SW 1271 (cell line): ENCODE measurements around the gene PLCXD1.

Experiments used
- DNase-seq, 2 experiments: peaks; one replicate each; lab custom pipeline; 2025; lab: John Stamatoyannopoulos, UW

PLCXD1 gene

GRCh38 chrX:334971-335757 is 54.0 kb downstream of the PLCXD1 start:
- no peak for DNase-seq

DNA sequence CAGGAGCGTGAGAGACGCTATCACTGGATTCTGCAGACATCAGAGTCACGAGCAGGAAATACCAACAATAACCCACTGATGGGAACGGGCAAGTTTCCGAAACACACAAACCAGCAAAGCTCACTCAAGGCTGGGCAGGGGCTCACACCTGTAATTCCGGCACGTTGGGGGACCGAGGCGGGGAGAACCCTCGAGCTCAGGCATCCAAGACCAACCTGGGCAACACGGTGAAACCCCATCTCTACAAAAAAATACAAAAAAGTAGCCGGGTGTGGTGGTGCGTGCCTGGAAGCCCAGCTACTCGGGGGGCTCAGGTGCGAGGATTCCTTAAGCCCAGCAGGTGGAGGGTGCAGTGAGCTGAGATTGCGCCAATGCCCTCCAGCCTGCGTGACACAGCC is 54.6 kb downstream of the PLCXD1 start:
- no peak for DNase-seq

GRCh38 chrX:336227-336626 is 55.0 kb downstream of the PLCXD1 start:
- no peak for DNase-seq

DNA sequence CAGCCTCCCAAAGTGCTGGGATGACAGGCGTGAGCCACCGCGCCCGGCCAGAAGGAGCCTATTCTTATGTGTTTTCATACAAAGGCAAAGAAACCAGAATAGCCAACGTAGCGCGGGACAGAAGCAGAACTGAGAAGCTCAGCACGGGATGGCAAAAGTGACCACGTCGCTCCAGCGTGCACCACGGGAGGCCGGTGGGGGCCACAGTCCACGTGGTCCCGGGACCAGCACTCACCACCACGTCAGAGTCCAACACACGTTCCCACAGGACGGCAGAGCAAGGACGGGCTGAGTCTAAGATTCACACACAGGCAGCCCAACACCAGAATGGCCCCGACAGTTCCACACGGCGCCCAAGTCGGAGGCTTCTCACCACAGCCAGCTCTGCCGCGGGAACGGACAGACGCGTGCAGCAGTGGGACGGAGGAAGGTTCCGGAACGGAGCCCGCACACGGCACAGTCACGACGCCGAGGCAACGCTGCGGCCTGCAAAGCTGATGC is 56.2 kb downstream of the PLCXD1 start:
- DNase-seq: no peak

- DNase-seq: no peak
Measured at GRCh38 chrX:338281-338835, 57.2 kb downstream of the PLCXD1 start.

DNA sequence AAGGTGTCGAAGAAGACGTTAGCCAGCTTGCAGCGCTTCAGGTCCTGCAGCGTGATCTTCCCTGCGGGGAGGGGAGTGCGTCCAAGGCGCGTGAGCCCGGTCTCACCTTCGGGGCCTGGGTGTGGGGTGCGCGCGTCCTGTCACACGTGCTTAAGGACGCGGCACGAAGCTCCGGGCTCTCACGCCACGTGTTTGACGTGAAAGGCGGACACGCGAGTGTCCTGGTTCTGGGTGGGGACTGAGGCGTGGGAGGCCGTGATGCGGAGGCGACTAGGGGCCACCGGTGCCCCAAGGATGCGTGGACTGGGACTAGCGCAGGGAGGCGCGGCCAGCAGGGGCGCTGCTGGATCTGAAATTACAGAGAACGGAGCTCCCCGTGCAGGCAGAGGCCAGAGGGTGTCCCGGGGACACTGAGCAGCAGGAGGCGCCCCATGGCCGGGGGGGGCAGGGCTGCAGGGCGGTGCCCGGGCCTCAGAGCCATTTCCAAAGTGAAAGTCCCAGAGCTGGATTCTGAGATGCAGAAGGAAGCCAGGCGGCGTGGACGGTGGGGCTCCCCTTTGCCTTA is 57.7 kb downstream of the PLCXD1 start:
- DNase-seq: no peak

- DNase-seq: no peak
Measured at GRCh38 chrX:340121-340520, 58.9 kb downstream of the PLCXD1 start.

DNA sequence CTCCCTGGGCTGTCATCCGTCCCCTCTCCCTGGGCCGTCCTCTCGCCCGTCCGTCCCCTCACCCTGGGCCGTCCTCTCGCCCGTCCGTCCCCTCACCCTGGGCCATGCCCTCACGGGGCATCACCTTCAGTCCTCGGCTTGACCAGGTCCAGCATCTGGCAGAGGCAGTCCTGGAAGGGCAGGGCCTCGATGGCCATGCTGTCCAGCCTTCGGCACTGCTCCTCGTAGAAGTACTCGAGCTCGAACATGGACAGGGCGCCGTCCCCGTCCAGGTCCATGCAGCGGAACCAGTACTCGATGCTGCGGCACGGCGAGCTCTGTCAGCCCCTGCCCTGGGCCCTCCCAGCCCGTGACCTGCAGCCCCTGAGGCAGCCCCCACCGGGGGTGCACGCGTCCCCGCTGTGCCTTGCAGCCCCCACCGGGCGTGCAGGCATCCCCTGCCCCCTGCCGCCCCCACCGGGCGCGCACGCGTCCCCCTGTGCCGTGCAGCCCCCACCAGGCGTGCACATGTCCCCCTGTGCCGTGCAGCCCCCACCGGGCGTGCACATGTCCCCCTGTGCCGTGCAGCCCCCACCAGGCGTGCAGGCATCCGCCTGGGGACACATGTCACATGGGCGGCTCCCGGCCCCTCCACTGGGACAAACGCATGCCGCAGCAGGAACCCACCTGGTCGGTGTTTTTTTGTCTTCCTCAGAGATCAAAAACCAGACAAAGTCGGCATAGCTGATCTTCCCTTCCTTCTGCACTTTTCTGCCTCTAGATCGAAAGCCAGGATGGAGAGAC is 59.7 kb downstream of the PLCXD1 start:
- no peak for DNase-seq

GRCh38 chrX:341541-342101 is 60.4 kb downstream of the PLCXD1 start:
- no peak for DNase-seq

GRCh38 chrX:344371-344901 is 63.3 kb downstream of the PLCXD1 start:
- no peak for DNase-seq

GRCh38 chrX:345020-345925 is 64.1 kb downstream of the PLCXD1 start:
- no peak for DNase-seq

- no peak for DNase-seq
Measured at GRCh38 chrX:346034-346813, 65.0 kb downstream of the PLCXD1 start.

DNA sequence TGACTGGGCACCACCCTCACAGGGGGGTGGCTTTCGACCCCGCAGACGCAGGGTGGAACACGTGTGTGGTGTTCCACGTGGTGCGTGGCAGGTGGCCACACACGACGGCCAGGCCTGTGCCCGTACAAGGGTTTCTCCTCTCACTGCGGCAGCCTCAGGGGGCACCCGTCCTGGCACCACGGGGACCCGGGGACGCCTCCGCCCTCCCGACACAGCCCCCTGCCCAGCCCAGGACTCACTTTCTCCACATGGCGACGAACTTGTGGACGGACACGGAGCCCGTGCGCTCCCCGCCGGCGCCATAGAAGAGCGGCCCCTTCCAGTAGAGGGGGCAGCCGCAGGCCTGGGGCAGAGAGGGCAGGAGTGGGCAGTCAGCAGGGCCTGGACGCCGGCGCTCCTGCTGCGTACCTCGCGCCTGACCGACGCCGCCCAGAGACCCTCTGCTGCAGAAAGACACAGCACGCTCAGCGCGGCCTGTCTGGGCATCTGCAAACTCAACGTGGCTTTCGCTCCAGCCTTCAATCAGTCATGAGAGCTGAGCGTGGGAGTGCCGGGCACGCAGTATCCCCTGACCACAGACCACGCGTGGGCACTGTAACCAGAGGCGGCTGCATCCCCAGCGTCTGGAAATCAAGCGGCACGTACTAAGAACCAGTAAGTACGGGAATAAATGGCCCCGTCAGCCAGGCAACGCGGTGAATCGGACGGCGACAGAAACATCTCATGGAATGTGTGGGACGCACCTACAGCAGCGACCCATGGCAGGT is 66.4 kb downstream of the PLCXD1 start:
- no peak for DNase-seq

GRCh38 chrX:348461-349117 is 67.4 kb downstream of the PLCXD1 start:
- DNase-seq: no peak

GRCh38 chrX:349196-349595 is 68.0 kb downstream of the PLCXD1 start:
- no peak for DNase-seq

GRCh38 chrX:349702-350101 is 68.5 kb downstream of the PLCXD1 start:
- no peak for DNase-seq

GRCh38 chrX:350148-350533 is 69.0 kb downstream of the PLCXD1 start:
- DNase-seq: no peak

DNA sequence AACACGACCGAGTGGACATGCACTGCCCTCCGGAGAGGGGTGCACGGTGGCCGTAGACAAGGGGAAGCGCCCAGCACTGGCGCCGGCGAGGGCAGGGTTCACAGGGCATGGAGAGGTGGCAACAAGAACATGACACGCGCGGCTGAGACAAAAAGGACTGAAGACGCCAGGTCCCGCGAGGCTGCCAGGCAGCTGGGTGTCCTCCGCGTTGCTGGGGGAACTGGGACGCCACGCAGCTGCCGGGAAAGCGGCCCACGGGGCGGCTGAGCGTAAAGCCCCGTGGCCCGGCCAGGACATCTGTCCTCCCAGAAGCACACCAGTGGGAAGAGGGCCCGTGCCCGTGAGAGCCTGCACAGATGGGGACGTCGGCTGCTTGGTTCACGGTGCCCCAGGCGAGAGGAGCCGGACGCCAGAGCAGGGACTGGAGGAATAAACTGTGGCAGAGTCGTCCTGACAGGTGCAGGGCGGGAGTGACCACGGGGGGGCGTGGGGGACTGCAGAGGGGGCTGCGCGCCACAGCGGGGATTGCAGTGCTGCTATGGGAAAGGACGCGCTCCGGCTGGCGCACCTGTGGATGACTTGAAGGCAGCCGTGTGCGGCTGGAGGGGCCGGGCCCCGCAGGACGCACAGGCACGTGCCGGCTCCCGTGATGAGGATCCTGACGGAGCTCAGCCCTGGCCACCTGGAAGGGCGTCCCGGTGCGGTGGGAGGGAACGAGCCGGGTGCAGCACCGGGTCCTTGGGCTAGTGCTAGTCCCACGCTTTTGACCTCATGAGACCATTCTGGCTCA is 69.5 kb downstream of the PLCXD1 start:
- no peak for DNase-seq
